HG03354 (cell line): Measurements from ENCODE around the gene ADGRF3.
"Not testable (repeated sequence)": the region's sequence is repeated elsewhere in the genome, so short reads cannot be mapped to it uniquely, and the experiment has no call there.

ENCODE experiments used
- ATAC-seq: cut with Tn5 transposase; IDR thresholded peaks from one replicate; pipeline ENCODE4 v1.9.1; 2021; ENCODE audit warnings: mild to moderate bottlenecking; ENCODE audit not compliant: unreplicated experiment, poor library complexity, severe bottlenecking

The ADGRF3 gene

DNA sequence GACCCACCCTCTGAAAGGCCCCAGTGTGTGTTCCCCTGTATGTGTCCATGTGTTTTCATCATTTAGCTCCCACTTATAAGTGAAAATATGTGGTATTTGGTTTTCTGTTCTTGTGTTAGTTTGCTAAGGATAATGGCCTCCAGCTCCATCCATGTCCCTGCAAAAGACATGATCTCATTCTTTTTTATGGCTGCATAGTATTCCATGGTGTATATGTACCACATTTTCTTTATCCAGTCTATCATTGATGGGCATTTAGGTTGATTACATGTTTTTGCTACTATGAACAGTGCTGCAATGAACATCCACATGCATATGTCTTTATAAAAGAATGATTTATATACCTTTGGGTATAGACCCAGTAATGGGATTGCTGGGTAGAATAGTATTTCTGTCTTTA lies 22.1 kb downstream of the ADGRF3 start:
- not testable (repeated sequence) for ATAC-seq

DNA sequence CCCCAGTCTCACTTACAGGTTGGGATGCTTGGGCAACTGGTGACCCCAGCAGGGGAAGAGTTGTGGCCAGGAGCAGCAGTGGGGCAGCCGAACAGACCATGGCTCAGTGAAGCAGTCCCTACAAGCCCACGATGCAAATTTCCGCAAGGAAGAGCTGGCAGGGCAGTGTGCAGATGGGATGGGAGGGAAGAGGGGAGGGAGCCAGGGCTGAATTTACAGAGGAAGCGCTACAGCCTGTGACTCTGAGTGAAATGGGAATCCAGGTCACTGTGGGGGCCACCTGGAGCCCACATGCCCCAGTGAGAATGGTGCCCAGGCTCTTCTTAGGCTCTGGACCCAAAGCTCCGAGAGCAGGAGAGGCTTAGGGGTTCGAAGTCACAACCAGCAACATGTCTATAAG lies 27.6 kb downstream of the ADGRF3 start:
- ATAC-seq = no peak

- no peak for ATAC-seq
Measured at GRCh38 chr2:26317377-26318105, 29.0 kb downstream of the ADGRF3 start.

DNA sequence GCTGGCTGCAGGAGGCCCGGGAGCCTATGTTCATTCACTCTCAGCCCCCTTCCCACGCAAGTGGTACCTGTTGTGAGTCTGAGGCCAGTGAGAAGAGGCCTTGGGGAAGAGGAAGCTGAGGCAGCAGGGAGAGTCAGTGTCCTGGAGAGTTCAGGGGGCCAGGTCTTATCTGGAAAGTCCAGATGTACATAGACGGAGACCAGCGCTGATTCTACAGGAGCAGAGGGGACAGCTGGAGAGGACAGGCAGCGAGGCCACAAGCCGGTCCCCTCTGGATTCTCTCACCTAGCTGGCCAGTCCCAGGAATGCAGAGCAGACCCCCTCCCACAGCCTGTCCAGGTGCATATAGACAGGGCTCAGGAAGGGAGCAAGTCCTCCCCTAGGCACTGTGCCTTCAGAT lies 29.7 kb downstream of the ADGRF3 start:
- ATAC-seq = no peak

DNA sequence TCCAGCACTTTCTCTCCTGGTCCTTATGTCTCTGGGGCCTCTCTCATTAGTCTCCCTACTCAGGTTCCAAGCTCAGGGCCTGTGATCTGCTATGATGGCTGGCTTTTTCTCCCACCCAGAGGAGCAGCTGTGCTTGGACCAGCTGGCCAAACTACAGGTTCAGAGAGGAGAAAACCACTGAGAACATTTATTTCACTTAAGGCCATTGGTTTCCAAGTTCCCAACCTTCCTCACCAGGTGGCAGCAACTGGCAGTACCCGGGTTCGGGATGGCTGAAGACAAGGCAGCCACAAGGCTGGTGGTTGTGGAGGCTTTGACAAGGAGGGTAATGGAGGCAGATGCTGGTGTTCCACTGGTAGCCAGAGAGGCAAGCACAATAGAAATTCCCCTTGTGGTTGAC lies 30.5 kb downstream of the ADGRF3 start:
- no peak for ATAC-seq

DNA sequence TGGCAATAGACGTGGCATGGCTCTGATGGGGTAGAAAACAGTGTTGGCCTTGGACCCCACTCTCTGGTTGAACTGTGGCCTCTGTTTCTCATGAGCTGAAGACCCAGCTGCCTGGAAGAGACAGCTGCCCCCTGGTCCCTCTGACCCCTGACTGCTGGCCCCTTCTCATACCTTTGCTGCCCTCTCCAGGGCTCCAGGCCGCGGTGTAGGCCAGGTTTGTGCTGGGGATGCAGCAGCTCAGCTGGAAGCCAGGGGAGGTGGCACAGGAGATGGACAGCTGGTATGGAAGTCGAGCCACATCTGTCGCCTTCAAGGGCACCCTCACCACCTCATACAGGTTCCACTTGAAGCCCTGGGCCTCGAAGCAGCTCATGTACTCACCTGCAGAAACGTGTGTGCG lies 32.3 kb downstream of the ADGRF3 start:
- no peak for ATAC-seq

DNA sequence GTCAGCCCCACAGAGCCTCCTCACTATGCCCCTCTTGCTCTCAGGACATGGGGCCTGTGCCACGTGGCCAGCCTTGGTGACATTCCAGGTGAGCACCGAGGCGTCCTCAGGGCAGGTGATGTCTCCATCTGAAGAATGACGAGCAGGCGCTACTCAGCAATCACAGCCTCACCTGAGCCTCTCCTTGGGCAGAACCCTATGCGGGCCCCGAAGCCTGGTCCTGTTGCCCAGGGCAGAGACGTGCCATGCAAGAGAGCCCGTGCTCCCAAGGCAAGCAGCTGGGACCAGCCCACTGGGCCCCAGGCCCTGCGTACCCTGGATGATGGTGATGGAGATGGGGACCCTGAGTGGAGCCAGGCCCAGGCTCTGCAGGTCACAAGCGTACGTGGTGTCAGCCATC lies 33.1 kb downstream of the ADGRF3 start:
- ATAC-seq = no peak

- no peak for ATAC-seq
Measured at GRCh38 chr2:26312471-26312870, 34.1 kb downstream of the ADGRF3 start.

GRCh38 chr2:26309921-26310320 lies 36.7 kb downstream of the ADGRF3 start:
- ATAC-seq = no peak

DNA sequence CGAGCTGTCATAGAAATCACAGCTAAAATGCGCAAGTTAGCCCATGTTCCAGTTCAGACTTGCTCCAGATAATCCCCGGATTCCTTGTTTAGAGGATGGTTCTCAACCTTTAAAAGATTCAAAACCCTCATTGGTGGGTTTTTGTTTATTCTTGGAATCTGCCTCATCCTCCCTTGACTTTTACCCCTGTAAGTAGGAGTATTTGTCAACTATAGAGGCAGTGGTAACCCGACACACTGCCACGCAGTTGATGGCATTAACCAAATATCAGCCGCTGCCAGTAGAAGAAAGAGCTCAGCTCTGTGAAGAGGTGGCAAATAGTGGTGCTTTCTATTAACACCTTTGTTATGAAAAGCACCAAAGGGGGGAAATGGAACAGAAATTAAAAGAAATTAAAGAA lies 41.0 kb downstream of the ADGRF3 start:
- no peak for ATAC-seq

- not testable (repeated sequence) for ATAC-seq
Measured at GRCh38 chr2:26305094-26305493, 41.5 kb downstream of the ADGRF3 start.

- no peak for ATAC-seq
Measured at GRCh38 chr2:26302846-26303245, 43.7 kb downstream of the ADGRF3 start.

- no peak for ATAC-seq
Measured at GRCh38 chr2:26300234-26300925, 46.2 kb downstream of the ADGRF3 start.

DNA sequence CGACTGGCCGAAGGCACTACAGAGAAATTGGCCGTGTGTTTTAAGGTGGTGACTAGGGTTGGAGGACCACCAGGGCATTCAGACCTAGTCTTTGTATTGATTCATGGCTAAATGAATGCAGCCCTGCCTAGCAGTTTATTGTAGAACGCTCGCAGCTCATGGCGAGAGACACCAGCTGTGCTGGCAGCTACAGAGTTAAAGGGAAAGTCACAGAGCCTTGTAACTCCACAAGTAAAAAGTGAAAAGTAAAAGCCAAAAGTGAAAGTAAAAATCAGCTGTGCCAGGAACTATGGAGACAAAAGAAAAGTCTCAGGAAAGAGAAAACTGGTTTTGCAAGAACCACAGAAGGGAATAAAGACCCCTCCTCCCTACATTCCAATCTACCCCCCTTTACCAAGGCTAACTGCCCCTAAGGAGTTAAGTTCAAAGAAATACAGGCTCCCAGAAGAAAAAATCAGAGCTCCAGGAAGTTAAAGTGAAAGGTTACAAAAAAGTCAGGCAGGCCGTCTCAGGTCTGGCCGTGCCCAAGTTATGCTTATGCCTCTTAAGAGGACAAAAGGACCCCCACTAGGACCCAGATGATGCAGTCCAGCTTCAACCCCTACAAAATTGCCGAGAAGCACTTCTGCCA lies 47.0 kb downstream of the ADGRF3 start:
- no peak for ATAC-seq

DNA sequence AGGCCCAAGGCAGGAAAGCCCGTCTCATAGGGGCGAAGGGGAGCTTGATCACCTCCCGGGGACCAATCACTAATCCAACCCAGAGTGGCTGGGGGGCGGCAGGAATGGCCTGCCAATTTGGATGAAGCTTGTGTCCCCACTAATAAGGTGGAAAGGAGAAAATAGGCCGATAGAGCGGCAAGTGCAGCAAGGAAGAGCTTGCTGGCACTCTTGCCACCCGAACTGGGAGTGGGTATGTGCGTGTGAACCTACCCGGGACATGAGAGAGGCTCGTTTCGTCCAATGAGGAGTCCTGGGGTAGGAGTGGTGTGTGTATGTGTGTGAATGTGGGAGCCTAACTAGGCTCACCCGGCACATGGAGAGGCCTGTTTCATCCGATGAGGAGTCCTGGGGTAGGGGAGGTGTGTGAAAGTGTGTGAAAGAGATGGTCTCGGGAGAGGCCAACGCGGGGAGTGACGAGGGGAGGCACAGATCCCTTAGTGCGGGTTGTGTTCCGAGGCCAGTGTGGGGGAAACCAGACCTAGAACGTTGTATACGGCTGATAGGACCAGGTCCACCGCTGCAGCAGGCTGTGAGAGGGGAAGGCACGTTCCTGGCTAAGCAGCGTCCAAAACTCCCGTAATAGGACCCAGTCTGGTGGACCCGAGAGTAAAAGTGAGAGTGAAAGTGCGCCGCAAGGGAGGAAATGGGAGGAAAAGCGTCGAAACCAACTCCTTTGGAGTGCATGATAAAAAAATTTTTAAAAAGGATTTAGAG lies 47.8 kb downstream of the ADGRF3 start:
- ATAC-seq = no peak

DNA sequence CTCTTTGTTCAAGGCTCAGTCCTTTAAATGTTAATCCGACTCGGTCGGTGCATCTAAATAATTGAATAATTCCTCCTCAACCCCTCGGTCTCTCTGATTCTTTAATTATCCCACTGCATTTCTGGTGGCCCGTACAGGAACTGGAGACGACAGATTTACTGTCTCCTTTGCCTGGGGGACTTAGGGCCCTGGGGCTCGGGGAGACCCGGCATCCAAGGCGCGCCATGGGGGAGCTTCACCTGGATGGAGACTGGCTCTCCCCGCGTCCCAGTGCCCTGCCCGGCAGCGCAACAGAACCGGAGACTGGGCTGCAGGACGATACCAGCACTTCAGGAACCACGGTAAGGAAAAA lies 48.3 kb downstream of the ADGRF3 start:
- no peak for ATAC-seq

GRCh38 chr2:26297061-26297460 lies 49.5 kb downstream of the ADGRF3 start:
- no peak for ATAC-seq

GRCh38 chr2:26295511-26295910 lies 51.1 kb downstream of the ADGRF3 start:
- ATAC-seq = no peak

DNA sequence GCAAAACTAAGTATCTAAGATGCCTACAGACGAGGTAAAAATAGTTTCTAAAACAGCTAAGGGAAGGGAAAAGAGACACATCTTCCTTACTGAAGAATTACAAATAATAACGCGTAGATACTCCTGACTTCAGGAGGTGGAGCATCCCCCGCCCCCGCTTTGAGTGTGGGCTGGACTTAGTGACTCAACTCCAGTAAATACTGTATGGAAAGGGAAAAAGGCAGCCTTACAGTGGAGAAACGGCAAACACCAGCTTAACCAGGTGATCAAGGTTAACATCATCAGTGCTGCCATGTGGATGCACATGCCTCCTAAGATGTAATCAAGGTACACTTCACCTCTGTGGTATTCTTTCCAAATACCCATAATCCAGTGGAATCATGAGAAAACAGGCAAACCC lies 53.9 kb downstream of the ADGRF3 start:
- ATAC-seq = no peak

DNA sequence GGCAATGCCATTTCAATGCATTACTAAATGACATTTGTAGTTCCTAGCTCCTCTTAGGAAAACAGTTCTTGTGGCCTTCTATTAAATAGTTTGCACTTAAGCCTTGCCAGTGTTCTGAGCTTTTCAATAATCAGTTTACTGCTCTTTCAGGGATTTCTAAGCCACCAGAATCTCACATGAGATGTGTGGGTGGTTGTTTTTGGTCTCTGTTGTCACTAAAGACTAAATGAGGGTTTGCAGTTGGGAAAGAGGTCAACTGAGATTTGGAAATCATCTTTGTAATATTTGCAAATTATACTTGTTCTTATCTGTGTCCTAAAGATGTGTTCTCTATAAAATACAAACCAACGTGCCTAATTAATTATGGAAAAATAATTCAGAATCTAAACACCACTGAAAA lies 56.6 kb downstream of the ADGRF3 start:
- no peak for ATAC-seq
